ENCODE data around the gene SLC38A10. TPM values are rescaled to one million over a fixed set of nuclear protein-coding genes. Genes with fewer than 3 reads are reported as not detected.

Gene SLC38A10
- total RNA-seq, 1 experiment from 2014 or later = 43.8 TPM

- Histone ChIP-seq H4K91ac (ENCODE audit: insufficient read length, low read depth, low read length) (no peak overlapping the region), H3K4me1 (ENCODE audit: insufficient read depth, low read length) (no peaks in the 10 kb centered on the region; the same call in 1 of the 2 replicates), H3K4ac (ENCODE audit: low read depth, low read length) (no peak overlapping the region), H3K79me1 (ENCODE audit: insufficient read depth, low read depth, low read length, poor library complexity, severe bottlenecking) (no peaks in the 10 kb centered on the region), H3K18ac (ENCODE audit: insufficient read length, low read depth, low read length) (no peak overlapping the region), H3K27ac (ENCODE audit: insufficient read length, low read depth, low read length) (no peak overlapping the region), H3K23me2 (ENCODE audit: insufficient read length, low read depth, low read length, poor library complexity, severe bottlenecking) (peaks cover 19% of the 10 kb centered on the region), H3K23ac (ENCODE audit: insufficient read length, low read depth, low read length) (no peak overlapping the region), H3K14ac (ENCODE audit: insufficient read depth, low read length) (no peak overlapping the region; the same call in 1 of the 2 replicates), H2BK120ac (ENCODE audit: low read depth, low read length, poor library complexity, severe bottlenecking) (no peak overlapping the region), H3K79me2 (ENCODE audit: insufficient read depth, low read length) (no peaks in the 10 kb centered on the region), H2AK5ac (ENCODE audit: insufficient read length, low read length) (no peak overlapping the region), H3K4me2 (ENCODE audit: insufficient read depth, insufficient read length, low read length) (peak overlapping the region; percentile 49), H2BK15ac (ENCODE audit: low read depth, low read length) (no peak overlapping the region), H3K9me3 (ENCODE audit: control insufficient read depth, low read depth, low read length) (no peaks in the 10 kb centered on the region), H2BK5ac (ENCODE audit: insufficient read length, low read length) (no peak overlapping the region), H4K8ac (replicated peaks; ENCODE audit: insufficient read length, low read depth, low read length) (no peak overlapping the region), H3K9ac (ENCODE audit: extremely low read depth, insufficient read length, low read length) (no peak overlapping the region), H2BK20ac (ENCODE audit: low read depth, low read length, poor library complexity, severe bottlenecking) (no peak overlapping the region), H3T11ph (ENCODE audit: low read length) (no peak overlapping the region), H3K56ac (ENCODE audit: insufficient read length, low read depth, low read length) (no peak overlapping the region), H4K20me1 (ENCODE audit: control insufficient read depth, insufficient read depth, insufficient read length) (no peaks in the 10 kb centered on the region), H4K5ac (ENCODE audit: insufficient read length, low read depth, low read length) (no peak overlapping the region), H3K27me3 (ENCODE audit: insufficient read depth, low read length) (peaks cover 33% of the 10 kb centered on the region), H2BK12ac (ENCODE audit: insufficient read length, low read depth, low read length) (no peak overlapping the region), H2AFZ (ENCODE audit: low read length) (no peak overlapping the region)
- H3K36me3 Mint-ChIP-seq (ENCODE audit: insufficient read depth in 1 of 3, low read depth in 3 of 3) = no peaks in the 10 kb centered on the region
- no peaks in the 10 kb centered on the region for H3K9me3 Mint-ChIP-seq
- no peak overlapping the region for H3K27ac Mint-ChIP-seq
- no CpG with 5 or more reads among the region's 60 CpGs for WGBS (ENCODE audit: extremely low coverage, insufficient read length, low lambda C conversion rate)
- H3K4me1 Mint-ChIP-seq = peaks cover 28 to 49% of the 10 kb centered on the region in 2 experiments
- no peak for TF ChIP-seq CTCF (conservative IDR thresholded peaks at IDR 0.05)
- H3K4me3 Mint-ChIP-seq = peak overlapping the region; percentile 21 to 68; a peak in 3 of 5 replicates
- peak; percentile 45 for DNase-seq
- H3K27me3 Mint-ChIP-seq (ENCODE audit: low read depth) = peaks cover 65% of the 10 kb centered on the region
Measured at GRCh38 chr17:81340607-81341515, 45.8 kb upstream of the SLC38A10 start.

Data from H9 (cell line).